Stimulated activated CD8-positive, alpha-beta memory T cell treated with anti-CD3 and anti-CD28 coated beads, Interleukin-2, amount 100 ng/mL, for 1 hour (primary cell): ENCODE measurements around the gene STAG3.

Source experiments
- DNase-seq, 2 donors: peaks; one replicate each; pipeline ENCODE4 v3.0.0-alpha.2; 2020; ENCODE audit warnings: low read depth in 2 of 2

STAG3 gene

DNA sequence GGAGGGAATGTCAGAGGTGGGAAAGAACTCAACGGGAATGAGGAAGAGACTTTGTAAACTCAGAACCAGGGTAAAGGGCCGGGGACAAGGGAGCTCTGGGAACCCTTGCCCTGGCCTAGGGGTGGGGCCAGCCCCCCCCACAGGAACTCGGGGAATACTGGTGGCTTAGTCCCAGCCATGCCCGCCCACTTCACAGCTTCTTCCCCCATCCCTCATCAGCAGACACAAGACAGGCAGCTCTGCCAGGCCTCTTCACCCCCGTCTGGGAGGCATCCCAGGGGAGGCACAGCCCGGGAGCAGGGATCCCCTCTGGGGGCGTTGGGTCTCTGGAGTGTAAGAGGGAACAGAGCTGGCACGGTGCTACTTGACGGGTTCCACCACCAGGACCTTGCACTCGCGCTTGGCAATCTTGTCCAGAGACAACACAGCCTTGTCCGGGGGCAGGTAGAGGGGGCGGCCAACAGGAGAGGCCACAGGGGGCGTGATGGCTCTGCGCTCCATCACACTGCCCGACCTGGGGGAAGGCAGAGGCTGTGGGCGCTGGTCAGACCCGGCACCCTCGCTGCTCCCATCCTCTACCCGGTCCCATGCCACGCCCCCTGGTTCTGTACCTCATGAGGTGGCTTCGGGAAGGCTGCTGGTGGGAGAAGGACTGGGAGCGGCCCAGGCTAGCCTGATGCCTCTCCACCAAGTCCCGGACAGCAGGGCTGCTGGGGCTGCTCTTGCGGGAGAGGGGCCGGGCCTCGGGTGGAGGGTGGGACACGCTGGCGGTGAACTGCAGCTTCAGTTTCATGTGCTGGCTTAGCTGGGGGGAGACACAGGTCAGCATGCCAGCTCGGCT is 22.8 kb upstream of the STAG3 start:
- DNase-seq = no peak

DNA sequence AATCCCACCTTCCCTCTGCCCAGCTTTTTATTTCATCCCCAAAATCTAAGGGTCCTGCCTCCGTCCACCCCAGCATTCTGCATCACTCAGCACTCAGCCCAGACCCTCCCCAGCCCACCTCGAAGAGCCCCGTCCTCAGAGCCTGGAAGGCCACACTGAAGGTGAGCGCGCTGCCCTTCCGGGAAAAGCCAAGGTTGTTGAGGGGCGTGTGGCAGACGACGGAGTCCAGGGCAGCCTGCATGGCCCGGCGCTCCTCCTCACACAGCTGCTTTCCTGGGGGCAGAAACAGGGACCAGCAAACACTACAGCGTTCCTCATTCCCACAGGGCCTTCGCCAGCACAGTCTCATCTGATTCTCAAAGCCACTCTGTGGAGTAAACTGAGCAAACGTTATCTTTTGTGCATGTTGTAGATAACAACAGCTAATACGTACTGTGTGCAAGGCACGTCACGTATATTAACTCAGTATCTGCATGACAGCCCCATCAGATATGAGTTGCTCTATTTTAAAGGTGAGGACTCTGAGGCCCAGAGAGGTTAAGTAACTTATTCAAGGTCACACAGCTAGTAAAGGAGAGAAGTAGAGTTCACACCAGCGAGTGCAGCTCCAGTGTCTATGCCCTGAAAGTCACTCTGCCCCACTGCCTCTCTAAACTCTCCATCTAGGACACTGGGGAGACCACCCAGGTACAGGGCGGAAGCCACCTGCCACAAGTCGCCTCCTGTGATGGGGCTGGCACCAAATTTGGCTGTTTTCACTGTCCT is 22.0 kb upstream of the STAG3 start:
- no peak for DNase-seq

DNA sequence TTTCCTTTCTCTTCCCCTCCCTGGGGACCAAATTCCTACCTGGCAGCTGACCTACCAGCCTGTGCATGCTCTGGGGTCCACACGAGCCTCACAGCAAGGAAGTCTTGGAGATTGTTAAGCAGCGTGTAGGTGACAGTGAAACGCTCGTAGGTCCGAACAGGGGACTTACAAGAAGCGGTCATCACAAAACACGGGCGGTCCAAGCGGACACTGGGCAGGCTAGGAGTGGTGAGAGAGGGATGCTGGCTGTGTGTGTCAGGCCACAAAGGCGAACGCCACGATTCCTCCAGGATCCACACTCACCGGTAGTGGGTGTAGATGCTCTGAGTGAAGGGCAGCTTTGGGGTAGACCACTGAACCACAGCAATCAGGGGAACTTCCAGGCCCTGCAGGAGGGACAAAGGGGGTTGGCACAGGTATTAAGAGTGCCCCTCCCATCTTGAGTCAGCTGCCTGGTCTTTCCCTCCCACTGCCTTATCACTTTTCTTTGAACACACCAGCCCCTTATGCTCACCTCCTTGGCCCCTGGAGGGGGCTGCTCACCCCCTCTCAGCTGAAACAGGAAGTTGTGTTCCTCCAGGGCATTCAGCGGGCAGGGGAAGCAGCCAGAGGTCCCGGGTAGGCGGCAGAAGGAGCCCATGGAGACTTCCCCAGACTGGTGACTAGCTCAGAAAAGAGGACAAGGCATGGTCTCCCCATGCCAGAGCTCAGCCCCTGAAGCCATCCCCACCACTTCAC is 21.2 kb upstream of the STAG3 start:
- DNase-seq = no peak

DNA sequence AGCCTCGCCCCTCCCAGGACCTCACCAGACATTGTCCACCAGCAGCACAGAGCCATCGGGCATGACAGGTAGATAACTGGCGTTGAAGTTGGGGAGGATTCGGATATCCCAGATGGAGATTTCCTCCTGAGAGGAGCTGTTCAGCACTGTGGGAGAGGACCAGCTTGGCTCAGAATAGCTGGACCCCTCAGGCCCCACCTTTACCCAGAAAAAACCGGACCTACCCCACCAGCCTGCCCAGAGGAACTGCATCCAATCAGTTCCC is 20.7 kb upstream of the STAG3 start:
- DNase-seq = no peak

DNA sequence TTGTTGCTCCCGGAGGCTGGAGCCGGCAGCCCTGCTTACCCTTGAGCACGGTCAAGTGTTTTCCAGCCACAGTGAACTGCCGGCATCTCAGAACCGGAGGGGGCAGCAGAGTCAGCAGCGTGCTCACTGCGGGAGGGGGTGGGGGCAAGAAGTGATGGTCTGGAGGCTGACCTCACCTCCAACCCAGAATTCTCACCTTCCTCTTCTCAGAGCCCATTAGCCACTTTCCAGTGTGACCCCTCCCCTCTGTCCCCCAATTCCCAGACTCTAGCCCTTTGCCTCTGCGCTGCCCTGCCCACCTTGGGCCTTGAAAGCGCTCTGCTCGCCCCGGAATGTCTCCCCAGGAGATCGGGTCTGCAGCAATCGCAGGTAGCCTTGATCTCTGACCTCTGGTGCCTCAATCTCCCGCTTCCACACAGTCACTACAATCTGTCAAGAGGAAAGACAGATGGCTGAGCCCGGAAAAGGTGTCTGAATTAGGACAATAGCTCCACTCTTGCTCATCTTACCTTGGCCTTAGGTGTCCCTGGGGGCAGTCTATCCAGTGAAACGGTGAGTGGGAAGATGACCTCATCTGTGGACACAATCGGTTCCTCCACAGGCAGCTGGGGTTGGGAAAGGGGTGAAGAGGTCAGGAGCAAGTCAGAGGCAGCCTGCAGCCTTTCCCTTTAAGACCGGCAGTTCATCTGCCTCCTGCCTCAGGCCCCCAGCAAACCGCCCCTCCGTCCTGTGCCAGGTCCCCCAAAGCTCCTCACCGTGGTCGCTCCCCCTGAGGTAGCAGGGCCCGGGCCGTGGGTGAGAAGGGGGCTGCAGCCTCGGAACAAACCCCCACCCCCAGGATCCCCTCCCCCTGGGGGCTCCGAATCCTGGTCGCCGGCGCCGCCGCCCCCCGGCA is 20.1 kb upstream of the STAG3 start:
- no peak for DNase-seq

DNA sequence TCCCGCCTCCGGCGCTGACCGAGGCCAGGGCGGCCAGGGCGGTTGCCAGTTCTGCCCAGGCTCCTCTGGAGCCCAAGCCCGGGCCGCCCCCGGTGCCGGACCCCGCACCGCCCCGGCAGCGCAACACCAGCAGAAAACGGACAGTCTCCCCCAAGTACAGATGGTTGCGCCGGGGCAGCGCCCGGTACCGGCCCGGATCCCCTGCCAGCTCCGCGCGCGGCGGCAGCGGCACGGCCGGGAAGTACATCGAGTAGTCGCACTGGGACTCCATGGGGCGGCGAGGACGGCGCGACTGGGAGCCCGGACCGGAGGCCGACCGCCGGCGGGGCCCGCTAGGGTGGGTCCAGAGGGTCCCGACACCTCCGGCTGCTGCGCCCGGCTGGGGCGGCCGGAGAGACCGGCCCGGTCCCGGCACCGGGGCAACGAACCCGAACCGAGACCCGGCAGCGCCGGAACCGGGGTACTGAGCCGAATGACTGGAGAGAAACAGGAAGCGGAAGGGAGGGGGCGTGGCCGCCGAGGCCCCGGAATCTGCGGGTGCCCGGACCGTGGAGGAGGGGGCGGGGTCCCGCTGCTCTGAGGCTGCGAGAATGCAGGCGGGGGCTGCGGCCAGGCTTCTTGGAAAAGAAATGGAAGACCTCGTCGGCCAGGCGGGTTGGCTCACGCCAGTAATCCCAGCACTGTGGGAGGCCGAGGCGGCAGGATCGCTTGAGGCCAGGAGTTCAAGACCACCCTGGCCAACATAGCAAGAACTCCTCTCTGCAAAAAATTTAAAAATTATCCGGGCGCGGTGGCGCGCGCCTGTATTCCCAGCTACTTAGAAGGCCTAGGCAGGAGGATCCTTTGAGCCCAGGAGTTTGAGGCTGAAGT is 19.3 kb upstream of the STAG3 start, which contains the start of gene TRAPPC14:
TSS of gene TRAPPC14 (minus strand) at position 495 of the 870 bp plus-strand sequence. CDS start at position 271, 224 bp downstream.
- peak; percentile 82 to 85 for DNase-seq

DNA sequence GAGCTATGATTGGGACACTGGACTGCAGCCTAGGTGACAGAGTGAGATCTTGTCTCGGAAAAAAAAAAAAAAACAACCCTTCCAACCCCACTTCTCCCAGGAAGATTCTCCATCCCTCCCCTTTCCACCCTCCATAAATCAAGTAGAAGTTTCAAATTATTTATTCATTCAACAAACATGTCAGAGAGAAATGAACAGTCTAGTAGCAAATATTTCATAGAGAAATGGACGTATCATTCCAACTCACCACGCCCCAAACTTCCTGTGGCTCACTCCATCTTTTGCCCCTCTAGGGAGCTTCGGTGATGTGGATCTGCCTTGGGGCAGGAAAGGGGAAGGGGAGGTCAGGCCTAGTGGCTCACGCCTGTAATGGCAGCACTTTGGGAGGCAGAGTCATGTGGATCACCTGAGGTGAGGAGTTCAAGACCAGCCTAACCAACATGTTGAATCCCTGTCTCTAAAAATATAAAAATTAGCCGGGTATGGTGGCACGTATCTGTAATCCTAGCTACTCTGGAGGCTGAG is 18.6 kb upstream of the STAG3 start:
- no peak for DNase-seq

DNA sequence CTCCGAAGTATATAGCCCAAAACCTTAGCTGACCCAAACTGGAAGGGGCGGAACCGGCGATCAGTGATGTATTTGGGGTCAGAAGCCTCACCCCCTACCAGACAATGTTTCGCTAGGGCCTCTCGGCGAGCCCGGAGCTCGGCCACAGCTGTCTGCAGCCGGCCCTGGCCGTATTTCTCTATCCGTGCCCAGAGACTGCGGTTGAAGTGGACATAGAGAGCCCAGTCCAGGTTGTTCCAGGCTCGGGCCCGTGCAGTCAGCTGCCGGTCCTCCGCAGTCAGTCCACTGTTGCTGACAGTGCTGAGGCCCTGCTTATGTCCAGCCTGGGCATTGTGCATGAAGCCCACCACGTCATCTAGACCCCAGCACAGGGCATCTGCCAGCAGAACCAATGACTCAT is 17.7 kb upstream of the STAG3 start:
- no peak for DNase-seq

GRCh38 chr7:100163006-100163531 is 14.6 kb upstream of the STAG3 start:
- no peak for DNase-seq

- DNase-seq = no peak
Measured at GRCh38 chr7:100163871-100164270, 13.8 kb upstream of the STAG3 start.

DNA sequence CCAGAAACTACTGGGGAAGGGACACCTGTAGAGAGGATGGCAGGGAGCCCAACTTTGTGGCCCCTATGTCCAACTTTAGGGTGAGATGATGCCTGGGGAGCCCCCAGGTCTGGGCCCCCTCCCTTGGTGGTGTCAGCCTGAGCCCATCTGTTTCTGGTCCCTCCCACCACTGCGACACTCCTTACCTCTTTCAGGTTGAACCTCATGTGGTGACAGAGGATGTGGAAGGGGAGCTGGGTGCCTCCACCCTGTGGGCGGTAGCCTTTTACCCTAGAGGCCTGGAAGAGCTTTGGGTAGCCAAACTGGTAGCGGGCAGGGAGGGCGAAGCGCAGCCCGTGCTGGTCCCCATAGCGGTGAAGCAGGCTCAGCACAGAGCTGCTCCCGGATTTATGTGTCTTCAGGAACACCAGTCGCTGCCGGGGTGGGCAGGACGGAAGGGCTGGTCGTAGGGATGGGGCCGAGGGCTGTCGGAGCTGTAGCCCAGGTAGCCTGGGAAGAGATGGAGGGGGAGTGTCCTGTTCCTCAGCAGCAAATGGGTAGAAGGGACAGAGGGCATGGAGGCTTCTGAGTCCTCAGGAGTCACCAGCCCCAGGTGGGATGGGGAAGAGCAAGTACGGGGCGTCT is 11.3 kb upstream of the STAG3 start:
- DNase-seq = no peak

- DNase-seq = no peak
Measured at GRCh38 chr7:100166970-100167911, 10.5 kb upstream of the STAG3 start.

DNA sequence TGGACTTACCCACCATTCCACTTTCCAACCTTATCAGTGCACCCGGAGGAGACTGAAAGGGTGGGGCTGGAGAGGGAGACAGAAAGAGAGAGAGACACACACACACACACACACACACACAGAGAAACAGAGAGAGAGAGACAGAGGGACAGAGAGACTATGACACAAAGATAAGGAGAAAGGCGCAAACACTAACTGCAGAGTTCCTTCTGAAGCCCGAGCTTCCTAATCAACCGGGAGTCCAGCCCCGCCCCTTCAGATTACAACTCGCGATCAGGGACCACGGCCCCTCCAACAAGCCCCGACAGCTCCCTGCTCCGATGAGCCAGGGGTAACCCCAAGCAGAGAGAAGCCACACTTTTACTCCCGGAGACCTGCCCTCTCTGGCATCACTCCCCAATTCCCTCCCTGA is 9.8 kb upstream of the STAG3 start:
- no peak for DNase-seq

GRCh38 chr7:100169147-100169850 is 8.4 kb upstream of the STAG3 start:
- DNase-seq = no peak

- no peak for DNase-seq
Measured at GRCh38 chr7:100170101-100170897, 7.4 kb upstream of the STAG3 start.

- no peak for DNase-seq
Measured at GRCh38 chr7:100171087-100171681, 6.5 kb upstream of the STAG3 start.

DNA sequence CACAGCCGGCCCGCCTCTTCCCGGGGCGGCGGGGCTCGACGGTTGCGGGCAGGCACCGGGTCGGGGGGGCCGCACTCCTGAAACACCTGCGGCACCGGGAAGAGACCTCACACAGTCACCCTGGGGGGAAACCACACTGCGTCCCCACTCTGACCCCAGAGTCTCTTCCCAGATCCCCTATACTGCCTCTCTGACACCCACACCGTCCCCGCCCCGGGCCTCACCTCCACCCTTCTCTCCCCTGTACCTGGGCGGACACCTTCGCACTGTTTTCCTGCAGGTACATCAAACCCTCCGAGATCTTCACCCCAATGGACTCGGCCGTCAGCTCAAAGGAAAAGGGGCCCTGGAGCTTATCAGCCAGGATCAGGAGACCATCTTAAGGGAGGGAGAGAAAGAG is 5.9 kb upstream of the STAG3 start:
- no peak for DNase-seq
